IMR-90 (cell line): ENCODE measurements around the gene TOR1A. TPM values are rescaled to one million over a fixed set of nuclear protein-coding genes. Genes with fewer than 3 reads are reported as not detected.

Experiments
- ATAC-seq: fragments of 200-7000 bp; cut with Tn5 transposase; 2 replicates; pipeline ENCODE4 v1.9.1; 2020; ENCODE audit warnings: low read depth, mild to moderate bottlenecking, moderate library complexity
- BruUV-seq: library from RNA; stranded (reverse); fragments of 400-500 nt; replicated peaks from 2 replicates; lab custom pipeline; 2021; lab: Mats Ljungman, UMichigan
- CTCF ChIA-PET: fragments of 300-600 bp; formaldehyde crosslinking; extraction: SDS; loops from one replicate; lab custom pipeline; 2021; ENCODE audit warnings: antibody characterized with exemption; lab: Yijun Ruan, JAX
- POLR2A ChIA-PET: fragments of 300-600 bp; sonication (Branson Sonifier 250); formaldehyde crosslinking; loops from one replicate; lab custom pipeline; 2022; ENCODE audit warnings: antibody characterized with exemption; ENCODE audit not compliant: unreplicated experiment; lab: Charles Lee
- DNase-seq: peaks from one replicate; pipeline ENCODE4 v3.0.0; 2013
- H2AFZ ChIP-seq: replicated peaks from 2 replicates; pipeline ENCODE3; 2013; ENCODE audit warnings: low read length, mild to moderate bottlenecking; ENCODE audit not compliant: poor library complexity
- H2AK5ac ChIP-seq: 2 replicates; pipeline ENCODE4 v1.6.1; 2013; ENCODE audit warnings: low read depth, low read length, inconsistent platforms
- H2AK9ac ChIP-seq: replicated peaks from 2 replicates; pipeline ENCODE3; 2013; ENCODE audit warnings: mild to moderate bottlenecking, low read depth, low read length, moderate library complexity; ENCODE audit not compliant: poor library complexity
- H2BK120ac ChIP-seq: 2 replicates; pipeline ENCODE4 v1.6.1; 2013; ENCODE audit warnings: low read depth, low read length, inconsistent platforms
- H2BK15ac ChIP-seq: 3 replicates; pipeline ENCODE4 v1.6.1; 2013; ENCODE audit warnings: low read depth, low read length, inconsistent platforms
- H2BK20ac ChIP-seq: 2 replicates; pipeline ENCODE4 v1.6.1; 2013; ENCODE audit warnings: low read depth, mild to moderate bottlenecking, inconsistent platforms, low read length, moderate library complexity
- H2BK5ac ChIP-seq: 2 replicates; pipeline ENCODE4 v1.6.1; 2013; ENCODE audit warnings: mild to moderate bottlenecking, low read depth, low read length, inconsistent platforms; ENCODE audit not compliant: poor library complexity, severe bottlenecking
- H3K14ac ChIP-seq: replicated peaks from 2 replicates; pipeline ENCODE4 v1.6.1; 2013; ENCODE audit warnings: low read depth, low read length, inconsistent platforms
- H3K18ac ChIP-seq: 2 replicates; pipeline ENCODE4 v1.6.1; 2013; ENCODE audit warnings: low read depth, low read length, control low read depth
- H3K23ac ChIP-seq: 2 replicates; pipeline ENCODE4 v1.6.1; 2013; ENCODE audit warnings: low read depth, low read length, inconsistent platforms
- H3K27ac ChIP-seq: 2 replicates; pipeline ENCODE4 v1.5.1; 2013; ENCODE audit warnings: mild to moderate bottlenecking, control low read depth, low read length; ENCODE audit not compliant: insufficient read depth
- H3K27me3 ChIP-seq: 2 replicates; pipeline ENCODE4 v1.6.1; 2013; ENCODE audit warnings: low read length; ENCODE audit not compliant: control insufficient read depth, insufficient read depth
- H3K36me3 ChIP-seq: 2 replicates; pipeline ENCODE4 v1.6.1; 2013; ENCODE audit warnings: low read length, mixed read lengths; ENCODE audit not compliant: control insufficient read depth, insufficient read depth
- H3K4ac ChIP-seq: 2 replicates; pipeline ENCODE4 v1.6.1; 2013; ENCODE audit warnings: low read depth, low read length, inconsistent platforms
- H3K4me1 ChIP-seq: 2 replicates; pipeline ENCODE4 v1.6.1; 2013; ENCODE audit warnings: low read length, mixed read lengths; ENCODE audit not compliant: control insufficient read depth, insufficient read depth
- H3K4me2 ChIP-seq: 2 replicates; pipeline ENCODE4 v1.6.1; 2013; ENCODE audit warnings: low read depth, mild to moderate bottlenecking, control low read depth, low read length, moderate library complexity
- H3K4me3 ChIP-seq: 2 replicates; pipeline ENCODE4 v1.5.1; 2013; ENCODE audit warnings: low read depth, mild to moderate bottlenecking, control low read depth, low read length, moderate library complexity; ENCODE audit not compliant: insufficient read depth
- H3K56ac ChIP-seq: 2 replicates; pipeline ENCODE4 v1.6.1; 2013; ENCODE audit warnings: low read length, inconsistent platforms; ENCODE audit not compliant: insufficient read depth; ENCODE audit errors: extremely low read depth
- H3K79me1 ChIP-seq, 2 experiments: 2 replicates each; pipeline ENCODE4 v1.6.1; 2013; ENCODE audit warnings: low read length in 2 of 2, inconsistent platforms in 1 of 2, low read depth in 1 of 2
- H3K9ac ChIP-seq: 2 replicates; pipeline ENCODE4 v1.6.1; 2013; ENCODE audit warnings: low read depth, low read length, control low read depth
- H3K9me1 ChIP-seq: 2 replicates; pipeline ENCODE4 v1.6.1; 2013; ENCODE audit warnings: low read length, inconsistent platforms; ENCODE audit not compliant: insufficient read depth
- H3K9me3 ChIP-seq: 2 replicates; pipeline ENCODE4 v1.6.1; 2013; ENCODE audit warnings: low read length; ENCODE audit not compliant: control insufficient read depth, insufficient read depth
- H4K20me1 ChIP-seq: 2 replicates; pipeline ENCODE4 v1.6.1; 2013; ENCODE audit warnings: low read length, inconsistent platforms; ENCODE audit not compliant: insufficient read depth
- H4K5ac ChIP-seq: 2 replicates; pipeline ENCODE4 v1.6.1; 2013; ENCODE audit warnings: mild to moderate bottlenecking, low read depth, low read length, control low read depth
- H4K8ac ChIP-seq, 2 experiments: 2 replicates each; pipeline ENCODE4 v1.6.1; 2013; ENCODE audit warnings: low read depth in 2 of 2, low read length in 2 of 2, control low read depth in 1 of 2, inconsistent platforms in 1 of 2
- H4K91ac ChIP-seq: 2 replicates; pipeline ENCODE4 v1.6.1; 2013; ENCODE audit warnings: low read depth, low read length, inconsistent platforms; ENCODE audit not compliant: insufficient read depth
- BHLHE40 ChIP-seq: fragments of 150-350 bp; IDR thresholded peaks from 2 replicates; pipeline ENCODE4 v1.6.1; 2016; ENCODE audit warnings: mild to moderate bottlenecking, low read depth, low read length
- CEBPB ChIP-seq: IDR thresholded peaks from 2 replicates; pipeline ENCODE4 v1.6.1; 2012; ENCODE audit warnings: low read depth, low read length, improper control_type of control experiment
- CHD1 ChIP-seq: IDR thresholded peaks from 2 replicates; pipeline ENCODE4 v1.6.1; 2012; ENCODE audit warnings: low read depth, low read length, improper control_type of control experiment
- FOS ChIP-seq: fragments of 150-350 bp; IDR thresholded peaks from 2 replicates; pipeline ENCODE4 v1.6.1; 2016; ENCODE audit warnings: low read depth, low read length
- MAFK ChIP-seq: IDR thresholded peaks from 2 replicates; pipeline ENCODE4 v1.6.1; 2012; ENCODE audit warnings: low read depth, low read length, improper control_type of control experiment
- MAZ ChIP-seq: IDR thresholded peaks from 2 replicates; pipeline ENCODE4 v1.6.1; 2012; ENCODE audit warnings: low read depth, mild to moderate bottlenecking, low read length, improper control_type of control experiment, moderate library complexity, borderline replicate concordance
- MXI1 ChIP-seq: IDR thresholded peaks from 2 replicates; pipeline ENCODE4 v1.6.1; 2012; ENCODE audit warnings: low read depth, mild to moderate bottlenecking, low read length, moderate library complexity, borderline replicate concordance
- NFE2L2 ChIP-seq: fragments of 150-350 bp; IDR thresholded peaks from 2 replicates; pipeline ENCODE4 v1.6.1; 2016; ENCODE audit warnings: low read depth, mild to moderate bottlenecking, low read length
- POLR2A ChIP-seq: IDR thresholded peaks from 2 replicates; pipeline ENCODE4 v1.6.1; 2012; ENCODE audit warnings: mild to moderate bottlenecking, low read depth, low read length
- RAD21 ChIP-seq: IDR thresholded peaks from 2 replicates; pipeline ENCODE4 v1.6.1; 2012; ENCODE audit warnings: low read length, improper control_type of control experiment
- RCOR1 ChIP-seq: IDR thresholded peaks from 2 replicates; pipeline ENCODE4 v1.6.1; 2012; ENCODE audit warnings: mild to moderate bottlenecking, low read length, improper control_type of control experiment; ENCODE audit not compliant: insufficient replicate concordance
- RFX5 ChIP-seq: IDR thresholded peaks from 2 replicates; pipeline ENCODE4 v1.8.0; 2012; ENCODE audit warnings: low read depth, mild to moderate bottlenecking, low read length, moderate library complexity
- SMC3 ChIP-seq: fragments of 150-350 bp; IDR thresholded peaks from 2 replicates; pipeline ENCODE4 v1.6.1; 2016; ENCODE audit warnings: low read depth, mild to moderate bottlenecking, antibody characterized with exemption, low read length, moderate library complexity
- WGBS, 2 experiments: methylation state at CpG; one replicate each; pipeline versions ENCODE4 v1.1.5 to v1.1.7; 2013; ENCODE audit warnings: missing lambda C conversion rate in 2 of 2; ENCODE audit not compliant: insufficient read length in 1 of 2; ENCODE audit errors: extremely low coverage in 2 of 2; 5-methylcytosine and 5-hydroxymethylcytosine counted together
- dilution Hi-C: fragments of 300-500 bp; cut with HindIII; formaldehyde crosslinking; loops from one replicate; pipeline ENCODE4 v1.14.3; 2018; ENCODE audit warnings: low sequenced_read_pairs; ENCODE audit not compliant: unreplicated experiment
- in situ Hi-C: fragments of 300-500 bp; cut with MboI; formaldehyde crosslinking; loops from 3 replicates; pipeline ENCODE4 v1.14.3; 2019; ENCODE audit warnings: low sequenced_read_pairs, inconsistent platforms, mixed read lengths
- intact Hi-C: fragments of 100-400 bp; cut with micrococcal nuclease; formaldehyde crosslinking; loops from 2 replicates; pipeline ENCODE4 v1.10.0; 2022
- polyA plus RNA-seq, 3 experiments: library from polyadenylated mRNA; depleted of rRNA; stranded (reverse); fragments of >200 nt; gene quantifications; 2 replicates each; pipeline ENCODE4 v1.2.3, GENCODE V29; 2012; ENCODE audit warnings: low replicate concordance in 1 of 3
- total RNA-seq: library from RNA; depleted of rRNA; stranded (reverse); fragments of >200 nt; gene quantifications from 2 replicates; pipeline ENCODE4 v1.2.3, GENCODE V29; 2012
- TF ChIP-seq, protein P1 (sequence below): conservative IDR thresholded peaks from 2 replicates; pipeline ENCODE4 v1.5.1; 2012; ENCODE audit warnings: mild to moderate bottlenecking, low read depth, low read length, improper control_type of control experiment
- TF ChIP-seq, protein P2 (sequence below): fragments of 150-350 bp; IDR thresholded peaks from 2 replicates; pipeline ENCODE4 v1.6.1; 2016; ENCODE audit warnings: low read depth, mild to moderate bottlenecking, low read length, moderate library complexity, borderline replicate concordance
- TF ChIP-seq, protein P3 (sequence below): fragments of 150-350 bp; IDR thresholded peaks from 2 replicates; pipeline ENCODE4 v1.6.1; 2017; ENCODE audit warnings: mild to moderate bottlenecking, antibody characterized with exemption, low read length, low read depth

The TOR1A gene
- total and polyA plus RNA-seq, 2 of the 4 experiments (the other 2 are of a cell fraction): 27.1 to 74.2 TPM

DNA sequence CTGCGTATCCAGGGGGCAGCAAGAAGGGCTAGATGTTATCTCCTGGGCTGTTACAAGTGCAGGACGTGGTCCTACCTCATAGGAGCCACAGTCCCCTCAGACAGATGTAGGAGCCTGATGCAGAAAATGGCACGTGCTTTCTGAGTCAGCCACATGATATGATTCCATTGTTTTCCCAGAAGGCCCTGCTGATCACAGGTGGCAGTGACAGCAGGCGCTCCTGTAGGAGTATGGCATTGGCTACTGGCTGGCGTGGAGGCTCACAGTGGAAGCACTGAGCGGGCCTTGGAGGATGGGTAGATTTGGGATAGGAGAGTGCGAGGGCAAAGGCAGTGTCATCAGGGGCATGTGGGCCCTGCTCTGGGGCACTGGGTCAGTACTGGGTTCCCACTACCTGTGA is 33.3 kb upstream of the TOR1A start:
- Histone ChIP-seq H2AK9ac (no peak overlapping the region), H3K9ac (no peak overlapping the region), H3K14ac (no peak overlapping the region), H3K56ac (no peak overlapping the region), H2BK20ac (no peak overlapping the region), H2BK5ac (no peak overlapping the region), H4K91ac (no peak overlapping the region), H3K4me2 (no peak overlapping the region), H3K23ac (no peak overlapping the region), H3K4ac (no peak overlapping the region), H4K5ac (no peak overlapping the region), H3K27me3 (no peaks in the 10 kb centered on the region), H3K9me1 (0 out of 2 replicates have a peak, but pooled peaks cover 4% of the 10 kb centered on the region), H3K79me1 (no peaks in the 10 kb centered on the region), H2AFZ (no peak overlapping the region), H4K8ac (no peak overlapping the region), H2BK120ac (no peak overlapping the region), H2BK15ac (no peak overlapping the region), H3K27ac (no peak overlapping the region), H3K9me3 (no peaks in the 10 kb centered on the region), H3K36me3 (peaks cover 59% of the 10 kb centered on the region), H2AK5ac (no peak overlapping the region), H3K18ac (no peak overlapping the region), H3K4me3 (no peak overlapping the region), H4K20me1 (no peaks in the 10 kb centered on the region), H3K4me1 (no peaks in the 10 kb centered on the region)
- intact Hi-C loops: no loop called here
- ATAC-seq: no peak
- WGBS, 2 experiments: no CpG with 5 or more reads among the region's 7 CpGs
- TF ChIP-seq RFX5: no peak
- TF ChIP-seq, protein P1, sequence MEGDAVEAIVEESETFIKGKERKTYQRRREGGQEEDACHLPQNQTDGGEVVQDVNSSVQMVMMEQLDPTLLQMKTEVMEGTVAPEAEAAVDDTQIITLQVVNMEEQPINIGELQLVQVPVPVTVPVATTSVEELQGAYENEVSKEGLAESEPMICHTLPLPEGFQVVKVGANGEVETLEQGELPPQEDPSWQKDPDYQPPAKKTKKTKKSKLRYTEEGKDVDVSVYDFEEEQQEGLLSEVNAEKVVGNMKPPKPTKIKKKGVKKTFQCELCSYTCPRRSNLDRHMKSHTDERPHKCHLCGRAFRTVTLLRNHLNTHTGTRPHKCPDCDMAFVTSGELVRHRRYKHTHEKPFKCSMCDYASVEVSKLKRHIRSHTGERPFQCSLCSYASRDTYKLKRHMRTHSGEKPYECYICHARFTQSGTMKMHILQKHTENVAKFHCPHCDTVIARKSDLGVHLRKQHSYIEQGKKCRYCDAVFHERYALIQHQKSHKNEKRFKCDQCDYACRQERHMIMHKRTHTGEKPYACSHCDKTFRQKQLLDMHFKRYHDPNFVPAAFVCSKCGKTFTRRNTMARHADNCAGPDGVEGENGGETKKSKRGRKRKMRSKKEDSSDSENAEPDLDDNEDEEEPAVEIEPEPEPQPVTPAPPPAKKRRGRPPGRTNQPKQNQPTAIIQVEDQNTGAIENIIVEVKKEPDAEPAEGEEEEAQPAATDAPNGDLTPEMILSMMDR: no peak
- TF ChIP-seq, protein P2, sequence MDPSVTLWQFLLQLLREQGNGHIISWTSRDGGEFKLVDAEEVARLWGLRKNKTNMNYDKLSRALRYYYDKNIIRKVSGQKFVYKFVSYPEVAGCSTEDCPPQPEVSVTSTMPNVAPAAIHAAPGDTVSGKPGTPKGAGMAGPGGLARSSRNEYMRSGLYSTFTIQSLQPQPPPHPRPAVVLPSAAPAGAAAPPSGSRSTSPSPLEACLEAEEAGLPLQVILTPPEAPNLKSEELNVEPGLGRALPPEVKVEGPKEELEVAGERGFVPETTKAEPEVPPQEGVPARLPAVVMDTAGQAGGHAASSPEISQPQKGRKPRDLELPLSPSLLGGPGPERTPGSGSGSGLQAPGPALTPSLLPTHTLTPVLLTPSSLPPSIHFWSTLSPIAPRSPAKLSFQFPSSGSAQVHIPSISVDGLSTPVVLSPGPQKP: no peak
- no peak for TF ChIP-seq NFE2L2
- no peak for TF ChIP-seq POLR2A
- TF ChIP-seq MAZ: no peak
- TF ChIP-seq, protein P3, sequence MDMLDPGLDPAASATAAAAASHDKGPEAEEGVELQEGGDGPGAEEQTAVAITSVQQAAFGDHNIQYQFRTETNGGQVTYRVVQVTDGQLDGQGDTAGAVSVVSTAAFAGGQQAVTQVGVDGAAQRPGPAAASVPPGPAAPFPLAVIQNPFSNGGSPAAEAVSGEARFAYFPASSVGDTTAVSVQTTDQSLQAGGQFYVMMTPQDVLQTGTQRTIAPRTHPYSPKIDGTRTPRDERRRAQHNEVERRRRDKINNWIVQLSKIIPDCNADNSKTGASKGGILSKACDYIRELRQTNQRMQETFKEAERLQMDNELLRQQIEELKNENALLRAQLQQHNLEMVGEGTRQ: no peak
- TF ChIP-seq RAD21: no peak
- TF ChIP-seq CHD1: no peak
- no peak for TF ChIP-seq MXI1
- TF ChIP-seq CEBPB: no peak
- TF ChIP-seq RCOR1: no peak
- TF ChIP-seq SMC3: no peak
- TF ChIP-seq MAFK: no peak
- TF ChIP-seq BHLHE40: no peak
- TF ChIP-seq FOS: no peak
- dilution Hi-C loops: no loop called here
- DNase-seq: no peak
- no TSS peak for BruUV-seq
- CTCF ChIA-PET: no interaction called here
- POLR2A ChIA-PET: no interaction called here
- in situ Hi-C loops: no loop called here
